GM23248 (cell line): ENCODE results near the gene PRSS8. TPM values are rescaled to one million over a fixed set of nuclear protein-coding genes. Genes with fewer than 3 reads are reported as not detected.

ENCODE experiments used
- DNase-seq: peaks from one replicate; pipeline ENCODE4 v3.0.0-alpha.2; 2015
- H2AFZ ChIP-seq: fragments of 200-600 bp; sonication (generic); 2 replicates; pipeline ENCODE4 v1.6.1; 2016; ENCODE audit warnings: antibody characterized with exemption
- H3F3A ChIP-seq: fragments of 200-600 bp; sonication (generic); 2 replicates; pipeline ENCODE4 v1.6.1; 2016; ENCODE audit warnings: mild to moderate bottlenecking, antibody characterized with exemption, mixed run types; ENCODE audit not compliant: insufficient read depth
- H3K27ac ChIP-seq: fragments of 200-600 bp; sonication (generic); 2 replicates; pipeline ENCODE4 v1.5.1; 2016; ENCODE audit warnings: mild to moderate bottlenecking
- H3K27me3 ChIP-seq: fragments of 200-600 bp; sonication (generic); replicated peaks from 2 replicates; pipeline ENCODE4 v1.6.1; 2016; ENCODE audit warnings: mild to moderate bottlenecking; ENCODE audit not compliant: insufficient read depth
- H3K36me3 ChIP-seq: fragments of 200-600 bp; sonication (generic); 2 replicates; pipeline ENCODE4 v1.6.1; 2016; ENCODE audit warnings: low read depth, mild to moderate bottlenecking
- H3K4me1 ChIP-seq: fragments of 200-600 bp; sonication (generic); 2 replicates; pipeline ENCODE4 v1.6.1; 2016; ENCODE audit warnings: mild to moderate bottlenecking; ENCODE audit not compliant: insufficient read depth
- H3K4me2 ChIP-seq: fragments of 200-600 bp; sonication (generic); one replicate; pipeline ENCODE4 v1.6.1; 2016; ENCODE audit warnings: mild to moderate bottlenecking; ENCODE audit not compliant: unreplicated experiment
- H3K4me3 ChIP-seq: fragments of 200-600 bp; sonication (generic); 2 replicates; pipeline ENCODE4 v1.5.1; 2016; ENCODE audit warnings: mild to moderate bottlenecking
- H3K79me2 ChIP-seq: fragments of 200-600 bp; sonication (generic); 2 replicates; pipeline ENCODE4 v1.6.1; 2016; ENCODE audit warnings: mild to moderate bottlenecking; ENCODE audit not compliant: insufficient read depth
- H3K9ac ChIP-seq: fragments of 200-600 bp; sonication (generic); 2 replicates; pipeline ENCODE4 v1.6.1; 2016; ENCODE audit warnings: mild to moderate bottlenecking
- H3K9me2 ChIP-seq: fragments of 200-600 bp; sonication (generic); 2 replicates; pipeline ENCODE4 v1.6.1; 2016; ENCODE audit warnings: mixed run types, mild to moderate bottlenecking, moderate library complexity; ENCODE audit not compliant: insufficient read depth
- H3K9me3 ChIP-seq: fragments of 200-600 bp; sonication (generic); one replicate; pipeline ENCODE4 v1.6.1; 2017; ENCODE audit warnings: low read depth
- H4K20me1 ChIP-seq: fragments of 200-600 bp; sonication (generic); 2 replicates; pipeline ENCODE4 v1.6.0; 2016; ENCODE audit not compliant: insufficient read depth
- EZH2 ChIP-seq: fragments of 200-600 bp; sonication (generic); IDR thresholded peaks from 2 replicates; pipeline ENCODE4 v1.6.1; 2018; ENCODE audit warnings: antibody characterized with exemption, mild to moderate bottlenecking; ENCODE audit not compliant: insufficient read depth, poor library complexity, severe bottlenecking
- EZH2phosphoT487 ChIP-seq: fragments of 200-600 bp; sonication (generic); IDR thresholded peaks from 2 replicates; pipeline ENCODE4 v1.6.1; 2018; ENCODE audit warnings: antibody characterized with exemption, moderate library complexity, mild to moderate bottlenecking, low read depth; ENCODE audit not compliant: insufficient read depth
- WGBS, 2 experiments: methylation state at CpG; one replicate each; pipeline ENCODE4 v1.1.6; 2015 to 2017; ENCODE audit warnings: low lambda C conversion rate in 2 of 2, low coverage in 1 of 2; ENCODE audit errors: missing lambda C conversion rate in 2 of 2; 5-methylcytosine and 5-hydroxymethylcytosine counted together
- in situ Hi-C: fragments of 300-500 bp; cut with MboI; formaldehyde crosslinking; loops from 2 replicates; pipeline ENCODE4 v1.15.0; 2020
- polyA plus RNA-seq: library from polyadenylated mRNA; unstranded; fragments of >200 nt; fragmentation: Nextera tagmentation; extraction: Ambion mirVana; gene quantifications from 2 replicates; pipeline ENCODE4 v1.2.1, GENCODE V29; 2016
- total RNA-seq: library from RNA; depleted of rRNA; stranded (reverse); fragments of >200 nt; shearing (Covaris generic); gene quantifications from 2 replicates; pipeline ENCODE4 v1.2.3, GENCODE V29; 2014

The PRSS8 gene
- total and polyA plus RNA-seq, 2 experiments from 2014 or later = not detected

DNA sequence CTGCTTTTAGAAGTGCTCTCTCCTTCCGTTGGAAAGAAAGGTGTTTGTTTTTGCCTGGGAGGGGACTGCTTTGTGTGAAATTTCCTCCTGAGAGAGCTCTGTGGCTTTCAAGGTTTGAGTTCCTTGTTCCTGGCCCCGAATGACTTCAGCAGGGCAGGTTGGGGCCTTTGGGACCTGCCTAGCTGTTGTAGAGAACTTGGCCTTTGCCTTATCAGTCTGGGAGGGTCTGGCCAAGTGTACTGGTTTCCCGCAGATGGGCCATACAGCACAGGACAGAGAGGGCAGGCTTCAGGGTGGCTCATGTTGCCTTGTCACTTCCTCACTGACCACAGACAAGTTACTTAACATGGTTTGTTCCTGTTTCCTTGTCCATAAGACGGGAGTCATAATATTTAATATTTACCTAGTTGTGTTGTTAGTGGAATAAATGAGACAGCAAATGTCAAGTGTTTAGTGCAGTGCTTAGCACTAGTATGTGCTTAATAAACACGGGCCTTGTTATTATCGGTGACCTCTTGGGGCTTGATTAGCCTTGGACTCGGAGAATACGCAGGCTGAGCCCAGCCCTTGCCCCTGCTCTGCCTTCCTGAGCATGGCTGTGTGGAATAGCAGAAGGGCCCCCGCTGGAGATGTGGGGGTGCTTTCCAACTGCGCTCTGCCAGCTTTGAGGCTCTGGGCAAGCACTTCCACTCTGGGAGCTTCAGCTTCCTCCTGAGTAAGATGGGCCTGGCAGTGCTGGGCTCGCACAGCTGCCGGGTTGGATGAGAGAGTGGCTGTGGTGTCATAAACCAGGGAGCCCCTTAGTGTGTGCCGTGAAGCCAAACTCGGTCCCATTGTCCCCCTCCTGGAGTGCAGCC, 6.6 kb downstream of the PRSS8 start:
- Histone ChIP-seq H3K4me2 (no peak overlapping the region), H3F3A (no peaks in the 10 kb centered on the region), H4K20me1 (no peaks in the 10 kb centered on the region), H3K79me2 (no peaks in the 10 kb centered on the region), H2AFZ (no peak overlapping the region), H3K27ac (no peak overlapping the region), H3K9me3 (no peaks in the 10 kb centered on the region), H3K36me3 (peaks cover 3% of the 10 kb centered on the region; the same call in 1 of the 2 replicates), H3K27me3 (no peaks in the 10 kb centered on the region), H3K9me2 (no peaks in the 10 kb centered on the region), H3K4me1 (no peaks in the 10 kb centered on the region), H3K4me3 (no peak overlapping the region), H3K9ac (no peak overlapping the region)
- 91 to 92% methylated on average over 14 of the region's 14 CpGs for WGBS, 2 experiments
- DNase-seq = no peak
- TF ChIP-seq EZH2phosphoT487 (no peak), EZH2 (no peak)
- in situ Hi-C loops = no loop called here

DNA sequence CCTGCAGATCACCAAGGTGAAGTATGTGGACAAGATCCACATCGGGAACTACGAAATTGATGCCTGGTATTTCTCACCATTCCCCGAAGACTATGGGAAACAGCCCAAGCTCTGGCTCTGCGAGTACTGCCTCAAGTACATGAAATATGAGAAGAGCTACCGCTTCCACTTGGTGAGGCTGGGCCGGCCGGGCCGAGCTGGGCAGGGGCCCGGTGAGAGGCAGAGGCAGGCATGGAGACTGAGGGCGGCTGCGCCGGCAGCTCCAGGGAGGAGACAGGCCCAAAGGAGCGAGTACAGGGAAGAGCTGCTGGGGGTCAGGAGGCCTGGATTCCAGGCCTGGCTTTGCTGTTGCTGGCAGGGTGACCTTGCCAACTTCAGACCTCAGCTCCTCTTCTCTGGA, 8.3 kb downstream of the PRSS8 start:
- no peaks in the 10 kb centered on the region for H3K9me2 ChIP-seq
- no peak overlapping the region for H2AFZ ChIP-seq
- peaks cover 10% of the 10 kb centered on the region for H3K36me3 ChIP-seq
- no peaks in the 10 kb centered on the region for H4K20me1 ChIP-seq
- in situ Hi-C loops = no loop called here
- WGBS, 2 experiments = 95 to 96% methylated on average over 13 of the region's 13 CpGs
- no peak overlapping the region for H3K9ac ChIP-seq
- H3K27ac ChIP-seq = no peak overlapping the region
- no peaks in the 10 kb centered on the region for H3K79me2 ChIP-seq
- H3K9me3 ChIP-seq = no peaks in the 10 kb centered on the region
- no peak overlapping the region for H3K4me2 ChIP-seq
- H3K4me1 ChIP-seq = no peaks in the 10 kb centered on the region
- no peaks in the 10 kb centered on the region for H3K27me3 ChIP-seq
- H3K4me3 ChIP-seq = no peak overlapping the region
- TF ChIP-seq EZH2 (no peak), EZH2phosphoT487 (no peak)
- H3F3A ChIP-seq = no peaks in the 10 kb centered on the region
- no peak for DNase-seq

DNA sequence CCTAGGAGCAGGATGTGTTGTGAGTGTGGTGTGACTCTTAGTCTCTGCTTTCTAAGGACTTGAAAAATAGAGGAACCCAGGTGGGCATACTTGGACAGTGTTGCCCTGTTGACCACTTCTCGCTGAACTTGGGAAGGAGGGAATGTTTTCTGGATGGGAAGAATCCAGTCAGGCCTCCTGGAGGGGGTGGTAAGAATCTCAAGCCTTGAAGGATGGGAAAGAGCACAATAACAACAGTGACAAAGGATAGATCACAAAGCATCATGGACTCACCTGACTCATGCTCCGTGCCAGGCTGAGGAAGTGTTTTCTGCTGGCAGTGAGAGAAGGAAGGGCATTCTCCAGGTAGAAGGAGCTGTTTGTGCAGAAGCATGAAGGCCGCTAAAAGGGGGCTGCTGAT, 9.7 kb downstream of the PRSS8 start:
- in situ Hi-C loops = no loop called here
- TF ChIP-seq EZH2phosphoT487 (no peak), EZH2 (no peak)
- no peak overlapping the region for H3K27ac ChIP-seq
- H4K20me1 ChIP-seq = no peaks in the 10 kb centered on the region
- DNase-seq = no peak
- H3K9me2 ChIP-seq = no peaks in the 10 kb centered on the region
- H3F3A ChIP-seq = no peaks in the 10 kb centered on the region
- H3K4me1 ChIP-seq = no peaks in the 10 kb centered on the region
- peaks cover 20% of the 10 kb centered on the region for H3K36me3 ChIP-seq
- H3K4me3 ChIP-seq = no peak overlapping the region
- H3K4me2 ChIP-seq = no peak overlapping the region
- H2AFZ ChIP-seq = no peak overlapping the region
- H3K9ac ChIP-seq = no peak overlapping the region
- 0 out of 2 replicates have a peak, but pooled peaks cover under 1% of the 10 kb centered on the region for H3K79me2 ChIP-seq
- H3K27me3 ChIP-seq = no peaks in the 10 kb centered on the region
- no peaks in the 10 kb centered on the region for H3K9me3 ChIP-seq
- WGBS, 2 experiments = 98 to 100% methylated on average over 3 of the region's 3 CpGs

- Histone ChIP-seq H3K9me2 (no peaks in the 10 kb centered on the region), H3K79me2 (peaks cover 21% of the 10 kb centered on the region), H3K27me3 (no peaks in the 10 kb centered on the region), H3K4me2 (no peak overlapping the region), H3K27ac (0 out of 2 replicates have a peak overlapping the region, but pooled peaks have one; percentile 99), H4K20me1 (no peaks in the 10 kb centered on the region), H3K36me3 (peaks cover 30% of the 10 kb centered on the region), H3F3A (peaks cover 24% of the 10 kb centered on the region), H3K9me3 (no peaks in the 10 kb centered on the region), H3K4me3 (no peak overlapping the region), H2AFZ (no peak overlapping the region), H3K4me1 (peaks cover 13% of the 10 kb centered on the region), H3K9ac (no peak overlapping the region)
- TF ChIP-seq EZH2 = no peak
- no peak for TF ChIP-seq EZH2phosphoT487
- WGBS, 2 experiments = 85 to 92% methylated on average over 15 to 16 of the region's 16 CpGs
- no peak for DNase-seq
- in situ Hi-C loops = no loop called here
Measured at GRCh38 chr16:31120129-31120528, 15.4 kb downstream of the PRSS8 start.
